H1 (cell line): Measurements from ENCODE around the gene CCN6. TPM values are rescaled to one million over a fixed set of nuclear protein-coding genes. Genes with fewer than 3 reads are reported as not detected.

Experiments used
- CTCF ChIA-PET: fragments of 300-600 bp; sonication (Branson Sonifier 250); formaldehyde crosslinking; loops from one replicate; lab custom pipeline; 2021; ENCODE audit not compliant: partially characterized antibody; lab: Charles Lee
- POLR2A ChIA-PET: fragments of 300-600 bp; sonication (Branson Sonifier 250); formaldehyde crosslinking; loops from one replicate; lab custom pipeline; 2021; ENCODE audit warnings: inconsistent platforms; ENCODE audit not compliant: partially characterized antibody; lab: Charles Lee
- DNase-seq, 2 experiments: peaks; one replicate each; pipeline versions ENCODE4 v3.0.0 to v3.0.0-alpha.2; 2010 to 2022; ENCODE audit warnings: low spot score in 2 of 2, low read depth in 1 of 2, mixed read lengths in 1 of 2
- FAIRE-seq: peaks from 2 replicates; lab custom pipeline; 2011; peaks lifted over from hg19 to GRCh38; lab: Jason Lieb, UNC
- H2AFZ ChIP-seq: 2 replicates; pipeline ENCODE4 v1.8.1; 2012; ENCODE audit warnings: low read length, inconsistent platforms
- H2AK5ac ChIP-seq: 2 replicates; pipeline ENCODE4 v1.6.1; 2013; ENCODE audit warnings: low read depth, low read length
- H2BK120ac ChIP-seq: replicated peaks from 2 replicates; pipeline ENCODE3; 2013; ENCODE audit warnings: low read depth, low read length, inconsistent platforms
- H2BK12ac ChIP-seq: 2 replicates; pipeline ENCODE4 v1.6.1; 2013; ENCODE audit warnings: low read depth, low read length
- H2BK15ac ChIP-seq: 2 replicates; pipeline ENCODE4 v1.6.1; 2013; ENCODE audit warnings: low read length
- H2BK20ac ChIP-seq: 2 replicates; pipeline ENCODE4 v1.6.1; 2013; ENCODE audit warnings: low read length
- H2BK5ac ChIP-seq: 2 replicates; pipeline ENCODE4 v1.6.1; 2013; ENCODE audit warnings: low read depth, low read length
- H3K14ac ChIP-seq: 2 replicates; pipeline ENCODE4 v1.6.1; 2013; ENCODE audit warnings: inconsistent platforms; ENCODE audit not compliant: insufficient read length
- H3K18ac ChIP-seq: 2 replicates; pipeline ENCODE4 v1.6.1; 2013; ENCODE audit warnings: low read length; ENCODE audit errors: extremely low read depth
- H3K23ac ChIP-seq: 2 replicates; pipeline ENCODE4 v1.6.1; 2013; ENCODE audit warnings: inconsistent platforms; ENCODE audit not compliant: insufficient read length
- H3K23me2 ChIP-seq: 2 replicates; pipeline ENCODE4 v1.6.1; 2013; ENCODE audit warnings: low read depth, low read length
- H3K27ac ChIP-seq: 2 replicates; pipeline ENCODE4 v1.6.1; 2011; ENCODE audit warnings: low read depth, low read length, inconsistent platforms
- H3K27me3 ChIP-seq, 4 experiments: replicated peaks in 1 of 4; 1 replicate in 1 of 4; 2 replicates in 3 of 4; pipeline versions ENCODE4 v1.6.1 to v1.8.1; 2011 to 2013; ENCODE audit warnings: low read length in 3 of 4, mild to moderate bottlenecking in 3 of 4, inconsistent platforms in 2 of 4, mixed read lengths in 2 of 4, moderate library complexity in 1 of 4; ENCODE audit not compliant: control insufficient read depth in 3 of 4, insufficient read depth in 3 of 4; ENCODE audit errors: extremely low read depth in 1 of 4
- H3K36me3 ChIP-seq, 4 experiments: 2 replicates each; pipeline versions ENCODE4 v1.6.1 to v1.8.1; 2011 to 2013; ENCODE audit warnings: mild to moderate bottlenecking in 4 of 4, low read length in 3 of 4, moderate library complexity in 2 of 4, control low read depth in 1 of 4, inconsistent platforms in 1 of 4; ENCODE audit not compliant: insufficient read depth in 4 of 4, control insufficient read depth in 2 of 4
- H3K4ac ChIP-seq: replicated peaks from 2 replicates; pipeline ENCODE3; 2013; ENCODE audit warnings: low read length, low read depth, mixed read lengths, inconsistent platforms; ENCODE audit not compliant: insufficient read length
- H3K4me1 ChIP-seq, 4 experiments: replicated peaks in 1 of 4; 1 replicate in 1 of 4; 2 replicates in 3 of 4; pipeline versions ENCODE4 v1.6.1 to v1.8.1; 2011 to 2013; ENCODE audit warnings: low read length in 3 of 4, inconsistent platforms in 2 of 4, mixed read lengths in 1 of 4; ENCODE audit not compliant: insufficient read depth in 4 of 4, control insufficient read depth in 3 of 4
- H3K4me2 ChIP-seq, 2 experiments: 2 replicates each; pipeline versions ENCODE4 v1.6.1 to v1.8.1; 2011 to 2013; ENCODE audit warnings: low read depth in 2 of 2, low read length in 2 of 2, control low read depth in 1 of 2, inconsistent platforms in 1 of 2, mild to moderate bottlenecking in 1 of 2; ENCODE audit not compliant: insufficient read depth in 1 of 2
- H3K4me3 ChIP-seq, 4 experiments: fragments of 200-600, 300-600 bp in 1 of 4; sonication (generic), shearing (Covaris generic), sonication (Bioruptor Twin) in 1 of 4; 2 replicates each; pipeline versions ENCODE4 v1.5.1 to v1.8.1; 2011 to 2016; ENCODE audit warnings: low read length in 4 of 4, low read depth in 3 of 4, control low read depth in 2 of 4, inconsistent platforms in 2 of 4, mild to moderate bottlenecking in 2 of 4, mixed read lengths in 1 of 4, moderate library complexity in 1 of 4; ENCODE audit not compliant: insufficient read depth in 2 of 4; ENCODE audit errors: extremely low read depth in 1 of 4
- H3K56ac ChIP-seq: replicated peaks from 2 replicates; pipeline ENCODE3; 2013; ENCODE audit warnings: low read depth, mild to moderate bottlenecking, mixed read lengths, low read length, inconsistent platforms; ENCODE audit not compliant: insufficient read length
- H3K79me1 ChIP-seq: 2 replicates; pipeline ENCODE4 v1.6.1; 2013; ENCODE audit warnings: low read depth, low read length, control low read depth
- H3K79me2 ChIP-seq, 2 experiments: 2 replicates each; pipeline versions ENCODE4 v1.6.1 to v1.8.1; 2012 to 2013; ENCODE audit warnings: low read length in 2 of 2, mild to moderate bottlenecking in 2 of 2, inconsistent platforms in 1 of 2; ENCODE audit not compliant: insufficient read depth in 2 of 2, control insufficient read depth in 1 of 2
- H3K9ac ChIP-seq, 4 experiments: replicated peaks in 1 of 4; 1 replicate in 1 of 4; 2 replicates in 3 of 4; pipeline versions ENCODE4 v1.6.1 to v1.8.1; 2011 to 2013; ENCODE audit warnings: low read depth in 3 of 4, low read length in 3 of 4, control low read depth in 2 of 4, mild to moderate bottlenecking in 2 of 4, moderate library complexity in 2 of 4, inconsistent platforms in 1 of 4; ENCODE audit errors: extremely low read depth in 1 of 4
- H3K9me3 ChIP-seq, 2 experiments: 2 replicates each; pipeline versions ENCODE4 v1.6.1 to v1.8.1; 2012 to 2013; ENCODE audit warnings: mild to moderate bottlenecking in 2 of 2, moderate library complexity in 2 of 2, control low read depth in 1 of 2, inconsistent platforms in 1 of 2, low read depth in 1 of 2, low read length in 1 of 2, mixed read lengths in 1 of 2; ENCODE audit not compliant: insufficient read depth in 2 of 2
- H4K20me1 ChIP-seq, 2 experiments: replicated peaks in 1 of 2; 2 replicates each; pipeline versions ENCODE3 to v1.8.1; 2011 to 2013; ENCODE audit warnings: inconsistent platforms in 2 of 2, low read length in 2 of 2, mild to moderate bottlenecking in 1 of 2; ENCODE audit not compliant: insufficient read depth in 2 of 2, control insufficient read depth in 1 of 2
- H4K5ac ChIP-seq: 2 replicates; pipeline ENCODE4 v1.6.1; 2013; ENCODE audit warnings: low read length, low read depth, mixed read lengths, inconsistent platforms; ENCODE audit not compliant: insufficient read length
- H4K8ac ChIP-seq: 2 replicates; pipeline ENCODE4 v1.8.0; 2013; ENCODE audit warnings: mild to moderate bottlenecking, moderate library complexity, low read length, inconsistent platforms; ENCODE audit not compliant: insufficient read depth; ENCODE audit errors: extremely low read depth
- H4K91ac ChIP-seq: replicated peaks from 2 replicates; pipeline ENCODE3; 2013; ENCODE audit warnings: low read length, mixed read lengths, inconsistent platforms; ENCODE audit not compliant: insufficient read length
- EGR1 ChIP-seq: IDR thresholded peaks from 2 replicates; pipeline ENCODE4 v1.6.1; 2011; ENCODE audit warnings: low read depth, low read length, borderline replicate concordance
- WGBS, 2 experiments: shearing (Covaris generic) in 1 of 2; methylation state at CpG; one replicate each; pipeline versions ENCODE4 v1.1.6 to v1.1.7; 2013 to 2015; ENCODE audit warnings: low lambda C conversion rate in 2 of 2, mixed read lengths in 2 of 2, inconsistent platforms in 1 of 2, low coverage in 1 of 2, missing lambda C conversion rate in 1 of 2; ENCODE audit not compliant: insufficient replicate concordance in 2 of 2, insufficient coverage in 1 of 2, insufficient read length in 1 of 2; ENCODE audit errors: extremely low coverage in 1 of 2, missing lambda C conversion rate in 1 of 2; 5-methylcytosine and 5-hydroxymethylcytosine counted together
- polyA plus RNA-seq, 7 experiments: library from polyadenylated mRNA; depleted of rRNA in 3 of 7; stranded (reverse) in 5 of 7; unstranded in 2 of 7; fragments of >200 nt in 5 of 7; fragments of 200-250 nt in 2 of 7; gene quantifications; 1 replicate in 5 of 7; 2 replicates in 1 of 7; 4 replicates in 1 of 7; pipeline versions ENCODE4 v1.2.1 to v1.2.3, GENCODE V29; 2011 to 2013; ENCODE audit warnings: missing spikeins in 2 of 7, mixed read lengths in 2 of 7
- total RNA-seq: library from RNA; stranded (reverse); fragmentation: NEBNext Ultra II Directional; extraction: Animal tissue kit (Norgen Biotek cat#: 25700); gene quantifications from 2 replicates; pipeline ENCODE4 v1.2.1, GENCODE V29; 2021
- TF ChIP-seq, protein P1 (sequence below): IDR thresholded peaks from 2 replicates; pipeline ENCODE4 v1.6.1; 2012; ENCODE audit warnings: inconsistent platforms

The CCN6 gene
- total and polyA plus RNA-seq, 2 of the 8 experiments (the other 6 are each of a cell fraction or from before 2014, with no cell fraction given): not detected

- Histone ChIP-seq H3K36me3 (no peaks in the 10 kb centered on the region), H2BK5ac (no peak overlapping the region; the same call in 1 of the 2 replicates), H2AFZ (no peak overlapping the region), H3K27ac (no peak overlapping the region), H2BK15ac (no peak overlapping the region), H3K18ac (no peak overlapping the region), H3K27me3 (no peaks in the 10 kb centered on the region), H4K8ac (no peak overlapping the region), H4K20me1 (no peaks in the 10 kb centered on the region), H3K4me3 (no peak overlapping the region), H3K23me2 (no peaks in the 10 kb centered on the region), H4K91ac (no peak overlapping the region), H3K14ac (no peak overlapping the region), H2BK120ac (no peak overlapping the region), H3K79me1 (no peaks in the 10 kb centered on the region), H3K56ac (no peak overlapping the region), H3K4me2 (peak overlapping the region; percentile 16 to 17; a peak in 1 of 4 replicates), H3K9ac (no peak overlapping the region), H3K4me1 (peaks cover 0 to 8% (median 3%) of the 10 kb centered on the region in 4 experiments; a peak in 1 of 7 replicates), H2BK20ac (no peak overlapping the region), H2AK5ac (no peak overlapping the region), H4K5ac (no peak overlapping the region), H3K4ac (no peak overlapping the region), H2BK12ac (no peak overlapping the region), H3K23ac (no peak overlapping the region), H3K9me3 (no peaks in the 10 kb centered on the region; a peak in 1 of 4 replicates), H3K79me2 (no peaks in the 10 kb centered on the region)
- POLR2A ChIA-PET: interaction anchor here (1.7 kb wide), 1 partner anchor 13 kb away, joined by 5 read pairs; the partner anchor contains the start of genes FAM229B and TUBE1
- DNase-seq (peak in 1 of 2 experiments; percentile 21), FAIRE-seq (no peak)
- TF ChIP-seq EGR1: no peak
- TF ChIP-seq, protein P1, sequence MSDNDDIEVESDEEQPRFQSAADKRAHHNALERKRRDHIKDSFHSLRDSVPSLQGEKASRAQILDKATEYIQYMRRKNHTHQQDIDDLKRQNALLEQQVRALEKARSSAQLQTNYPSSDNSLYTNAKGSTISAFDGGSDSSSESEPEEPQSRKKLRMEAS: 0 out of 2 replicates have a peak, but pooled peaks have one; percentile 31
- CTCF ChIA-PET: interaction anchor here (0.8 to 1.0 kb wide), 3 partner anchors 9 to 18 kb away, joined by 3 read pairs; no protein-coding TSS in a partner anchor
- WGBS, 2 experiments: 48% methylated on average over 4 of the region's 4 CpGs; no CpG with 5 or more reads in 1 of the 2 experiments
Observed at GRCh38 chr6:112100561-112100960, 46.7 kb downstream of the CCN6 start.
